Stimulated activated CD8-positive, alpha-beta memory T cell treated with anti-CD3 and anti-CD28 coated beads, Interleukin-7, amount 100 ng/mL, for 24 hours (primary cell): ENCODE results near the gene NGB.

Experiments used
- DNase-seq: peaks from one replicate; pipeline ENCODE4 v3.0.0-alpha.2; 2020; ENCODE audit warnings: low read depth

The NGB gene

DNA sequence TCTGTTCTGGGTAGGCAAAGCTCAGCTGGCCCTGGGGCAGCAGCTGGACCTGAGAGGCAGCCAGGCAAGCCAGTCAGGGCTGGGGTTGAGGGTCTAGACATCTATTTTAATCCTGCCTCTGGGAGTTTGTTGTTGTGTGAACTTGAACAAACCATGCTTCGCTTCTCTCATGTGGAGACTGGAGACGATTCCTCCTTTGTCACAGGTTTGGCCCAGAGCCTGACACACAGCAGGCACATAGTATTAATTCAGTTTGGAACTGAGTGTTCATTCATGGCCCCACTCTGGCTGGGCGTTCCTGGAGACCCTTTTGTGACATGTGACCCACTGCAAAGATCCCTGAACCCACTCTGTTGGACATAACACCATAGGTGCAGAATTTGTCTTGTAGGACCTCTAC is 39.3 kb downstream of the NGB start:
- no peak for DNase-seq

DNA sequence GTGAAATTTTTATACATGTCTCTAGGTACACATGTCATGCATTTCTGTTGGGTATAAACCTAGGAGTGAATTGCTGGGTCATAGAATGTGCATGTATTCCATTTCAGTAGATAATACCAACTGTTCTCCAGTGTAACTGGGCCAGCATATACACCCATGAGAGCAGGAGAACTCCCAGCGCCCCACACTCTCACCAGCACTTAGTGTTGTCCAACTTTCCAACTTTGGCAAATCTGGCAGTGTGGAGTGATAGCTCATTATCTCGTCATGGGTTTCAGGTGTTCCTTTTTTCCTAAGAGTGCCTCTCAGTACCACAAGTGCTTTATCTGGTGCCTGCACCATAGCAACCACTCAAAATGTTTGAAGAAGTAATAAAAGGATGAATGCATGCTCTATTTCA is 40.1 kb downstream of the NGB start:
- no peak for DNase-seq

DNA sequence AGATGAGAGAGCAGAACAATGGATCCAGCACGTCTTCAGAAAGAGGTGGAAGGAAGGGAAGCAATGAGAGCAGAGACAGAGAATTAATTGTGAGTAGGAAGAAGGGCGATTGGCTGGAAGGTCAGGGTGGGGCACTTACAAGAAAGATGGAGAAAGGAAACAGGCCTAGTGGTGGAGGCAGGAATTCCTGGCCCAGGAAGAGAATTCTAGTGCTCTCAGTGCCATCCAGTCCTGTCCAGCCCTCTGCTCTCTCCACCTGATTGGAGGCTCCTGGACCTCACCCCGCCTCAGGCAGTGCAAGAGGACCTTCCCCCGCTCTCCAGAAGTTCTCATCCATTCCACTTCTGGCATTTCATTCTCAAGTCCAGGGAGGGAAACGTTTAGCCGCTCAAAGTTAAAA is 43.0 kb downstream of the NGB start:
- no peak for DNase-seq

DNA sequence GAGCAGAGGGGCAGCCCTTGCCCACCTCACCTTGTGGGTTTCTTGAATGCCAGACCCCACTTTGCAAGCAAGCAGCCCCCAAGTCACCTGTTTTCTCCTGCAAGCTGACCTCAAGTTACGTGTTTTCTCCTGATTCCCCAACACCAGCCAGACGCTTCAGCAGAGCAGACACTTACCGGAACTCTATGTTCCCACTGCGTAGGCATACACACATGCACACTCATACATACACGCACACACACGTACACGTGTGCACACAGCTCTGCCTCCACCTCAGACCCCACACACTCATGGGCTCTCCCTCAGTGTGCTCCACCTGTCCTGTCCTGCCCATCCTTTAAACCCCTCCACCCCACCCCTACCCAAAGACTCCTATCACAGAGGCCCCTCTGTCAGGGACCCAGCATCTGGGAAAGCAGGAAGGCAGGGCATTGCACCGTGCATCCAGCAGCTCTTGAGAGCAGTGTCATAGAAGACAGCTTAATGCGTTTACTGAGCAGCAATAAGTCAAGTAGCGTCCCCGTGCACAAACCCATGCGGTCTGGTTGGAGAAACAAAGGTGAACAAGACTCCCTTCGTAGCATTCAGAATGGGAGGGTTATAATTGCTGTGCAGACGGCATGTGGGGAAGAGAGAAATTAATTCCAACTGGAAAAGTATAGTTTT is 45.0 kb downstream of the NGB start:
- DNase-seq, result no peak

DNA sequence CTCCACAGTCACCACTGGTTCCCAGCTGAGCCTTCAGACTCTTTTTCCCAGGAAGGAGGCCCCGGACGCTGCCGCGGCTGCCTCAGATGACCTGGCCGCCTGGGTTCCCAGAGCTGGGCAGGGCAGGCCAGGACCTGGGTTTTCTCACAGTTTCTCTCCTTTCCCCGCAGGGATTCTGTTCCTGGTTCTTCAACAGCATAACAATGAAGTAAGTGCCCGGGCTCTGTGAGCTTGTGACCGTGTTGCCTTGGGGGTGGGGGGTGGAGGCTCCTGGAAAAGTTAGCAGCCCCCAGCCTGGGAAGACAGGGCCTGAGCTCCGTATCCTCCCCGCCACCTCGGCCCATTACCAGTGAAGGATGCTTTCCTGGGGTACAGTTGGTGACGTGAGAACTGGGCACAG is 45.8 kb downstream of the NGB start:
- no peak for DNase-seq

DNA sequence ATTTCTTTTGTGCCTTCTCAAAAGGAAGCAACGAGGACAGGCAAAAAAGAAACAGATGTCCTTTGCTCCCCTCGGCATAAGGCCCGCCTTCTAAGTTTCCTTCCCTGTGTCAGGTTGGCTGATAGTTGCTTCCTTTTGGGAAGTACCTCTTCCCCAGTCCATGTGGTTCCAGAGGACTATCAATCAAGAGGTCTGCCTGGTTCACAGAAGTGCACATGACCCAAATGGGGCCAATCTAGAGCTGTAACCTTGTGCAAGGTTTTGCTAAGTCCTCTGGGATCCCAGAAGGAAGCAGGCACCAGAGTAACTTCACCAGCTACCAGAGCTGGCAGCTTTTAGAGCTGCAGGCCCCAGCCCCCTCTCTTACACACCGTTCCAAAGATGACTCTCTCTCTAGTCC is 46.8 kb downstream of the NGB start:
- no peak for DNase-seq

DNA sequence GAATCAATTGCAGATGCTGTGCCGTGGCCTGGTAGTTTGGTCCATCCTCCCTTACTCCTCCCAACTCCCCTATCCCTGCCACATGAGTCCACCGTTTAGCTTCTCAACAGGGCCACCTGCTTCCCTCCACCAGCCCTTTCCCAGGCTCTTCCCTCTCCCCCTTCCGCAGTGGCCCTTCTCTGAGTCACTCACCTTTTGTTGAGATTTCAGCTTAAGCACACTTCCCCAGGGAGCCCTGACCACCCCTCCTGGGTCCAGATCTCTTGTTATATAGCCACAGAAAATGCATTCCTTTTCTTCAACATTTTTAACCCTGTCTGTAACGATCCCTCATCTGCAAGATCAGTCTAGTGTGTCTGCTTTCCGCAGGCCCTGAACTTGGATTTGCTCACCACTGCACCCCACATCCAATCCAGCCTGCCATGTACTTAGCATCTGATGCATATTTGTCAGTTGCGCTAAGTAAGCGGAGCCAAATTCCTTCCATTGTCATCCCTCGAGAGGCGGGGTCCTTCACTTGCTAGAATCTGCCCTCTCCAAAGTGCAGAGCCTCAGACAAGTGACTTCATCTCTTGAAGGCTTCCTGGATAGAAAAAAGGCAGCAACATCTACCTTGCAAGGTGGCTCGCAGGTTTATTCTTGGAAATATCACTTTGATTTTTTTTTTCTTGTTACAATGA is 48.3 kb downstream of the NGB start:
- no peak for DNase-seq

DNA sequence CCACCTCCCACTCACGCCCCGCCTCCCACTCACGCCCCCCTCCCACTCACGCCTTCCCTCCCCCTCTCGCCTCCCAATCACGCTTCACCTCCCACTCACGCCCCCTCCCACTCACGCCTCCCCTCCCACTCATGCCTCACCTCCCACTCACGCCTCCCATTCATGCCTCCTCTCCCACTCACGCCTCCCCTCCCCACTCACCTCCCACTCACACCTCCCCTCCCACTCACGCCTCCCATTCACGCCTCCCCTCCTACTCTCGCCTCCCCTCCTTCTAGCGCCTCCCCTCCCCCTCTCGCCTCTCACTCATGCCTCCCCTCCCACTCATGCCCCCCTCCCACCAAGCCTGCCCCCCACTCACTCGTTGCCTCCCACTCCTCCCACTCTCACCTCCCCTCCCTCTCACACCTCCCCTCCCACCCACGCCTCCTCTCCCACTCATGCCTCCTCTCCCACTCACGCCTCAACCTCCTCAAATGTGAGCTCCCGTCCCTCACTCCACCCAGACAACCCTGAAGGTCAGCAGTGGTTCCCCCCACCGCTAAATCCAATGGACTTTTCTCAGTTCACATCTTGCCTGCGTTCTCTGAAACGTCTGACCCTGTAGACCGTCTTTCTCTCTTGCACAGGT is 49.6 kb downstream of the NGB start:
- no peak for DNase-seq

DNA sequence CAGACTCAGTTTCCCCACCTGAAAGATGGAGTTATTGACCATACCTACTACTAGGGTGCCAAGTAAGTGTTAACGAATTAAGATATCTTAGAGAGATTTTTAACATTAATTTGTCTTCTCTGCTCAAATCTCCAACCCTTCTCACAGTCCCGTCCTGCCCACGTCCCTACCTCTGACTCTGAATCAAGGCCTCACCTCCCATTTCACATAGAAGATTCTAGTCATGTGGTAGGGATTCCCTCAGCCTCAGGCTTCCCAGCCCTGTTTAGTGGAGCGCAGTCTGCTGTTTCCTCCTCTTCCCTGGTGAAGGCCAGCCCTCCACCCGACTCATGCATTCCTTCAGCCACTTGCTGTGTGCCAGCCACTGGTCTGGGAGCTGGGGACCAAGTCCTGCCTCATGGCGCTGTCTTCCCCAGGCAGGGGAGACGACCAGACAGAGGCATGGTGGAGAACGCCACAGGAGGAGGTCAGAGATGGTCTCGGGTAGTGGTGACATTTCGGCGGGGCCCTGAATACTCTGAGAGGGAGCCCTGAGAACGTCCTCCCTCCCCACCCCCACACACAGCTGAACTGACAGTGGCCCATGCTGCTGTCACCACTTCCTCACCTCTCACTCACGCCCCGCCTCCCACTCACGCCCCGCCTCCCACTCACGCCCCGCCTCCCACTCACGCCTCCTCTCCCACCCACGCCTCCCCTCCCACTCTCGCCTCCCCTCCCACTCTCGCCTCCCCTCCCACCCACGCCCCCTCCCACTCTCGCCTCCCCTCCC is 50.6 kb downstream of the NGB start:
- DNase-seq, result no peak

DNA sequence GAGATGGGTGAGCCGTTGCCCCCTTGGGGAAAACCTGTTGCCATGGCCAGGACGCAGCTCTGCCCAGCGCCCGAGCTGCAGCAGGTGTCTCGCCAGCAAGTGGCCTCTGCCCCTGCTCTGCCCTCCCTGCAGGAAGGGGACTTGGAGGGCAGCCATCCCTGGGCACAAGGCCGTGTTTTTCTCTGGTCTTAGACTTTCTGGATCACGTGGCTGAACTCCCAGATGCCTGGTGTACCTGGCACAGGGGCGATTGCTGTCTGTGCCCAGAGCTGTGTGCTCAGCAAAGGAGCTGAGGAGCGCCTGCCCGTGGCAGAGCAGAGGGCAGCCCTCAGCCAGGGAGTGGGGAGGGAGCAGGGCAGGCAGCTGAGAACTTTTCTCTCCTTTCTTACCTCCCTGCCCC is 51.4 kb downstream of the NGB start:
- DNase-seq, result no peak

DNA sequence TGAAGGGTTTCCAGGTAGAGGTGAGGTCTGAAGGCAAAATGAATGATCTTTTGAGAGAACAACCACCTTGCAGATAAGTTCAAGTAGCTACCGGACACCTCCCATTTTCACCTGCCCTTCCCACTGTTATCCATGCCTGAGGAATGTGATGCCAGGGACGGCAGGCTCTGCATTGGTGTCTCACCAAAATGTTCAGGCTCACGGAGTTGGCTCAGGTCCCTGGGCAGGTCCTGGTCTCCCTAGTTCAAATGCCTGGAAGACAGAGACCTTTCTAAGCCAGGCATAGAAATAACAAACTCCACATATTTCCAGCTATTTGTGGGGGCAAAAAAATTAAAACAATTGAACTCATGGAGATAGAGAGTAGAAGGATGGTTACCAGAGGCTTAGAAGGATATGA is 53.5 kb downstream of the NGB start:
- no peak for DNase-seq
